K562 (cell line): Measurements from ENCODE around the gene AGO3.

ENCODE experiments used
- CBFB ChIP-seq: sonication (generic); formaldehyde crosslinking; IDR thresholded peaks from 2 replicates; pipeline ENCODE4 v1.4.0; 2020; ENCODE audit warnings: mild to moderate bottlenecking, missing genetic modification reagents
- CEBPB ChIP-seq: fragments of 450-650 bp; IDR thresholded peaks from 2 replicates; pipeline ENCODE4 v1.6.1; 2016; ENCODE audit warnings: missing genetic modification characterization, missing compliant biosample characterization
- CTCF ChIP-seq, 3 experiments: IDR thresholded peaks in 2 of 3; conservative IDR thresholded peaks in 1 of 3; 2 replicates each; pipeline ENCODE4 v1.5.1; 2011 to 2012; ENCODE audit warnings: low read length in 3 of 3, mild to moderate bottlenecking in 3 of 3, control low read depth in 2 of 3, improper control_type of control experiment in 1 of 3, inconsistent platforms in 1 of 3, low read depth in 1 of 3, mixed read lengths in 1 of 3, moderate library complexity in 1 of 3; ENCODE audit not compliant: insufficient read depth in 2 of 3
- CXXC5 ChIP-seq: fragments of 250-450 bp; sonication (Bioruptor Pico); IDR thresholded peaks from 2 replicates; pipeline ENCODE4 v1.8.0; 2022; ENCODE audit warnings: inconsistent platforms, mild to moderate bottlenecking, moderate library complexity
- NCOA2 ChIP-seq, 2 experiments: fragments of 450-650 bp; IDR thresholded peaks; 2 replicates each; pipeline ENCODE4 v1.6.1; 2018; ENCODE audit warnings: mild to moderate bottlenecking in 2 of 2, moderate library complexity in 1 of 2; ENCODE audit not compliant: partially characterized antibody in 2 of 2
- PATZ1 ChIP-seq: fragments of 250-450 bp; sonication (Bioruptor Pico); IDR thresholded peaks from 2 replicates; pipeline ENCODE4 v1.5.0; 2020; ENCODE audit warnings: mild to moderate bottlenecking, borderline replicate concordance
- RFX5 ChIP-seq: IDR thresholded peaks from 2 replicates; pipeline ENCODE4 v1.6.1; 2011; ENCODE audit warnings: low read depth, mild to moderate bottlenecking, improper control_type of control experiment, low read length
- ZKSCAN3 ChIP-seq: fragments of 250-450 bp; sonication (Bioruptor Pico); IDR thresholded peaks from 2 replicates; pipeline ENCODE4 v1.4.0; 2020
- TF ChIP-seq, protein P1 (sequence below): sonication (generic); formaldehyde crosslinking; IDR thresholded peaks from 2 replicates; pipeline ENCODE4 v1.8.1; 2022; ENCODE audit warnings: missing genetic modification reagents

DNA sequence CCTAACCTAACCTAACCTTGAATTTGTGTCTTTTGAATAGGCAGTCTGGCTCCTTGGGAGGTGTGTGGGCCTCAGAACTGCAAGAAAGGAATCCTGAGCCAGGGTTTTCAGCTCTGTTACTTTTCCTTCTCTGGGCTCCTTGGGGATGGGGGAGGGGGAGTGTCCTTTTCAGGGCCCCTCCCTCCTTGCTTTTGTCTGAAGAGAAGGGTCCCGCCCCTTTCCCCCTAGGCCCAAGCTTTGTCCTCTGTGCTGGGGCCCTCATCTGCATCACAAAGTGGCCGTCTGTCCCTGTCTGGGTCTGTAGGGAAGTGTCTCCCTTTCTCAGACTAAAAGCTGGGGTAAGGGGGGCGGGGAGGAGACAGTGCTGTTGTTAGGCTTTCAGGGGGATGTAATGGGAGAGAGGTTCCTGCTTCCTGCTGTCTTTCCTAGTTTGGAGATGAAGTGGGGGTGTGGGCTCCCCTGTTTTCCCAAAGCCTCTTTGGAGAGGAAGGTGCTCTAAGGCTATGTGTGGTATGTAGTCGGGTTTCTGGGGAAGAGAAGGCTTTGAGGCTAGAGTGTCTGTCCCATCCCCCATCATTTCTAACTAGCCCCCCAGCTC, 44.8 kb upstream of the AGO3 start:
- TF ChIP-seq, protein P1, sequence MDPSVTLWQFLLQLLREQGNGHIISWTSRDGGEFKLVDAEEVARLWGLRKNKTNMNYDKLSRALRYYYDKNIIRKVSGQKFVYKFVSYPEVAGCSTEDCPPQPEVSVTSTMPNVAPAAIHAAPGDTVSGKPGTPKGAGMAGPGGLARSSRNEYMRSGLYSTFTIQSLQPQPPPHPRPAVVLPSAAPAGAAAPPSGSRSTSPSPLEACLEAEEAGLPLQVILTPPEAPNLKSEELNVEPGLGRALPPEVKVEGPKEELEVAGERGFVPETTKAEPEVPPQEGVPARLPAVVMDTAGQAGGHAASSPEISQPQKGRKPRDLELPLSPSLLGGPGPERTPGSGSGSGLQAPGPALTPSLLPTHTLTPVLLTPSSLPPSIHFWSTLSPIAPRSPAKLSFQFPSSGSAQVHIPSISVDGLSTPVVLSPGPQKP (CRISPR knock-in tag) = no peak
- TF ChIP-seq CTCF (IDR thresholded peaks at IDR 0.05 in 2 of 3, conservative IDR thresholded peaks at IDR 0.05 in 1 of 3; ENCODE audit: insufficient read depth in 2 of 3, low read depth in 1 of 3, low read length in 3 of 3) (no peak), ZKSCAN3 (CRISPR knock-in tag) (no peak), NCOA2 (IDR thresholded peaks at IDR 0.05; ENCODE audit: partially characterized antibody in 2 of 2) (no peak), CBFB (CRISPR knock-in tag) (no peak), CEBPB (tag) (no peak), CXXC5 (no peak), PATZ1 (CRISPR knock-in tag) (no peak), RFX5 (no peak)
